Ascending aorta (tissue), 2 donors: ENCODE results near the gene GGPS1. TPM values are rescaled to one million over a fixed set of nuclear protein-coding genes. Genes with fewer than 3 reads are reported as not detected.

Experiments used
- DNase-seq, 2 donors: peaks; one replicate each; pipeline ENCODE4 v3.0.0-alpha.2; 2019; ENCODE audit warnings: low spot score in 2 of 2
- H3K27ac ChIP-seq, 2 donors: fragments of 200-600 bp; sonication (generic); one replicate each; pipeline ENCODE4 v1.5.1; 2016 to 2017; ENCODE audit warnings: mild to moderate bottlenecking in 1 of 2
- H3K27me3 ChIP-seq: fragments of 200-600 bp; sonication (generic); one replicate; pipeline ENCODE4 v1.5.1; 2017
- H3K36me3 ChIP-seq, 2 donors: fragments of 200-600 bp; sonication (generic); one replicate each; pipeline ENCODE4 v1.5.1; 2016
- H3K4me1 ChIP-seq, 2 donors: fragments of 200-600 bp; sonication (generic); one replicate each; pipeline ENCODE4 v1.5.1; 2016 to 2017; ENCODE audit warnings: mild to moderate bottlenecking in 1 of 2
- H3K4me3 ChIP-seq, 2 donors: fragments of 200-600 bp; sonication (generic); one replicate each; pipeline ENCODE4 v1.5.1; 2016 to 2017; ENCODE audit warnings: mild to moderate bottlenecking in 1 of 2
- H3K9me3 ChIP-seq, 2 donors: fragments of 200-600 bp; sonication (generic); one replicate each; pipeline ENCODE4 v1.5.1; 2016
- CTCF ChIP-seq, 3 experiments: fragments of 200-600 bp in 2 of 3; fragments of 450-650 bp in 1 of 3; sonication (generic) in 2 of 3; IDR thresholded peaks; one replicate each; pipeline ENCODE4 v1.5.1; 2016 to 2019; ENCODE audit warnings: antibody characterized with exemption in 3 of 3, mild to moderate bottlenecking in 1 of 3, moderate library complexity in 1 of 3
- intact Hi-C: fragments of 100-400 bp; cut with DNase I; formaldehyde crosslinking; loops from one replicate; pipeline ENCODE4 v1.15.1; 2023
- total RNA-seq: library from RNA; depleted of rRNA; stranded (reverse); fragments of >200 nt; gene quantifications from one replicate; pipeline ENCODE4 v1.1.0, GENCODE V29; 2016

Gene GGPS1
- total RNA-seq, 1 donor from 2014 or later, result 7.2 TPM

- Histone ChIP-seq H3K27me3 (no peaks in the 10 kb centered on the region), H3K9me3 (peaks cover 0 to 8% of the 10 kb centered on the region in 2 donors), H3K36me3 (no peaks in the 10 kb centered on the region), H3K4me3 (no peak overlapping the region), H3K27ac (no peak overlapping the region), H3K4me1 (no peaks in the 10 kb centered on the region)
- intact Hi-C loops, result no loop called here
- no peak for DNase-seq
- no peak for TF ChIP-seq CTCF (IDR thresholded peaks at IDR 0.05)
Observed at GRCh38 chr1:235391874-235392273, 63.5 kb downstream of the GGPS1 start.

Other genes with a start within 250 kb of the GGPS1 start
- gene TOMM20, start 199.7 kb upstream of the GGPS1 start, total RNA-seq, result 25.3 TPM
- gene RBM34, start 167.3 kb upstream of the GGPS1 start, total RNA-seq, result 53.6 TPM
- 22.5 TPM for gene ARID4B, start 391 bp upstream of the GGPS1 start, total RNA-seq
- 67.8 TPM for gene TBCE, start 38.9 kb downstream of the GGPS1 start, total RNA-seq
- gene B3GALNT2, start 175.9 kb downstream of the GGPS1 start, total RNA-seq, result 54.2 TPM